ENCODE measurements around the gene PTGER2. TPM values are rescaled to one million over a fixed set of nuclear protein-coding genes. Genes with fewer than 3 reads are reported as not detected.
A peak's percentile ranks its signal among the peaks of the same experiment; 100 is the strongest.

PTGER2 gene
- total RNA-seq, 3 donors from 2014 or later (not counting 1 experiment from before 2014, with no cell fraction given), result 55.3 to 67.9 (median 60.6) TPM

GRCh38 chr14:52286661-52287649 lies 27.2 kb upstream of the PTGER2 start:
- Mint-ChIP-seq H3K4me1 (peaks cover 42 to 62% of the 10 kb centered on the region in 2 donors), H3K36me3 (peaks cover 31% of the 10 kb centered on the region), H3K9me3 (peaks cover 16 to 22% of the 10 kb centered on the region in 2 donors), H3K27ac (peak overlapping the region; percentile 23 to 62), H3K27me3 (ENCODE audit: low read depth in 2 of 2) (no peaks in the 10 kb centered on the region), H3K4me3 (peak overlapping the region; percentile 43)
- DNase-seq (peak in 1 of 2 donors; percentile 11), ATAC-seq (no peak)
- intact Hi-C loops (cut with micrococcal nuclease), result no loop called here
- no peaks in the 10 kb centered on the region for H3K36me3 ChIP-seq (ENCODE audit: control insufficient read depth, insufficient read depth, low read length)
- H3K9me3 ChIP-seq (ENCODE audit: control insufficient read depth, insufficient read depth, low read length), result peaks cover 38% of the 10 kb centered on the region
- H3K27ac ChIP-seq (ENCODE audit: low read length), result no peak overlapping the region
- H3K4me1 ChIP-seq (ENCODE audit: control insufficient read depth, insufficient read depth, low read length), result peaks cover 15% of the 10 kb centered on the region
- TF ChIP-seq, protein P1, sequence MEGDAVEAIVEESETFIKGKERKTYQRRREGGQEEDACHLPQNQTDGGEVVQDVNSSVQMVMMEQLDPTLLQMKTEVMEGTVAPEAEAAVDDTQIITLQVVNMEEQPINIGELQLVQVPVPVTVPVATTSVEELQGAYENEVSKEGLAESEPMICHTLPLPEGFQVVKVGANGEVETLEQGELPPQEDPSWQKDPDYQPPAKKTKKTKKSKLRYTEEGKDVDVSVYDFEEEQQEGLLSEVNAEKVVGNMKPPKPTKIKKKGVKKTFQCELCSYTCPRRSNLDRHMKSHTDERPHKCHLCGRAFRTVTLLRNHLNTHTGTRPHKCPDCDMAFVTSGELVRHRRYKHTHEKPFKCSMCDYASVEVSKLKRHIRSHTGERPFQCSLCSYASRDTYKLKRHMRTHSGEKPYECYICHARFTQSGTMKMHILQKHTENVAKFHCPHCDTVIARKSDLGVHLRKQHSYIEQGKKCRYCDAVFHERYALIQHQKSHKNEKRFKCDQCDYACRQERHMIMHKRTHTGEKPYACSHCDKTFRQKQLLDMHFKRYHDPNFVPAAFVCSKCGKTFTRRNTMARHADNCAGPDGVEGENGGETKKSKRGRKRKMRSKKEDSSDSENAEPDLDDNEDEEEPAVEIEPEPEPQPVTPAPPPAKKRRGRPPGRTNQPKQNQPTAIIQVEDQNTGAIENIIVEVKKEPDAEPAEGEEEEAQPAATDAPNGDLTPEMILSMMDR (IDR thresholded peaks at IDR 0.05), result no peak
- 18% methylated on average over 3 of the region's 4 CpGs for WGBS (ENCODE audit: insufficient coverage)
- H3K4me3 ChIP-seq (ENCODE audit: low read length), result no peak overlapping the region
- H3K27me3 ChIP-seq (ENCODE audit: control insufficient read depth, insufficient read depth, low read length), result no peaks in the 10 kb centered on the region

- intact Hi-C loops (cut with micrococcal nuclease), result loop anchor here (5.0 kb wide), 1 partner anchor 126 kb away; no protein-coding TSS in a partner anchor
- DNase-seq (no peak), ATAC-seq (no peak)
- Mint-ChIP-seq H3K4me3 (no peak overlapping the region), H3K27ac (no peak overlapping the region), H3K4me1 (peaks cover 31 to 41% of the 10 kb centered on the region in 2 donors), H3K36me3 (no peaks in the 10 kb centered on the region), H3K27me3 (ENCODE audit: low read depth in 2 of 2) (no peaks in the 10 kb centered on the region), H3K9me3 (peaks cover 0 to under 1% of the 10 kb centered on the region in 2 donors)
- no peaks in the 10 kb centered on the region for H3K36me3 ChIP-seq (ENCODE audit: control insufficient read depth, insufficient read depth, low read length)
- no peaks in the 10 kb centered on the region for H3K27me3 ChIP-seq (ENCODE audit: control insufficient read depth, insufficient read depth, low read length)
- TF ChIP-seq, protein P1 (IDR thresholded peaks at IDR 0.05), result no peak
- no peak overlapping the region for H3K27ac ChIP-seq (ENCODE audit: low read length)
- peaks cover 6% of the 10 kb centered on the region for H3K4me1 ChIP-seq (ENCODE audit: control insufficient read depth, insufficient read depth, low read length)
- H3K4me3 ChIP-seq (ENCODE audit: low read length), result no peak overlapping the region
- peaks cover 3% of the 10 kb centered on the region for H3K9me3 ChIP-seq (ENCODE audit: control insufficient read depth, insufficient read depth, low read length)
- WGBS (ENCODE audit: insufficient coverage), result 95% methylated on average over 2 of the region's 2 CpGs
Measured at GRCh38 chr14:52296378-52296777, 17.7 kb upstream of the PTGER2 start.

GRCh38 chr14:52298795-52299194 lies 15.3 kb upstream of the PTGER2 start:
- Mint-ChIP-seq H3K27me3 (ENCODE audit: low read depth in 2 of 2) (no peaks in the 10 kb centered on the region), H3K4me1 (peaks cover 50 to 57% of the 10 kb centered on the region in 2 donors), H3K27ac (peak overlapping the region; percentile 53 to 77), H3K4me3 (no peak overlapping the region), H3K9me3 (no peaks in the 10 kb centered on the region), H3K36me3 (no peaks in the 10 kb centered on the region)
- intact Hi-C loops (cut with micrococcal nuclease), result loop anchor here (1.0 to 5.0 kb wide), 2 partner anchors 124 to 175 kb away; no protein-coding TSS in a partner anchor
- Histone ChIP-seq H3K9me3 (ENCODE audit: control insufficient read depth, insufficient read depth, low read length) (no peaks in the 10 kb centered on the region), H3K4me1 (ENCODE audit: control insufficient read depth, insufficient read depth, low read length) (peaks cover 6% of the 10 kb centered on the region), H3K27me3 (ENCODE audit: control insufficient read depth, insufficient read depth, low read length) (no peaks in the 10 kb centered on the region), H3K4me3 (ENCODE audit: low read length) (no peak overlapping the region), H3K36me3 (ENCODE audit: control insufficient read depth, insufficient read depth, low read length) (peaks cover 3% of the 10 kb centered on the region), H3K27ac (ENCODE audit: low read length) (no peak overlapping the region)
- ATAC-seq (no peak), DNase-seq (no peak)
- TF ChIP-seq, protein P1 (IDR thresholded peaks at IDR 0.05), result no peak
- WGBS (ENCODE audit: insufficient coverage), result 98% methylated on average over 10 of the region's 10 CpGs

Measured in natural killer cell (primary cell).